MM.1S (cell line): ENCODE results near the gene RBBP5.

Experiments used
- EZH2 ChIP-seq: fragments of 300-600 bp; sonication (generic); optimal IDR thresholded peaks from 2 replicates; pipeline ENCODE3; 2017; ENCODE audit warnings: low read depth, mild to moderate bottlenecking, antibody characterized with exemption, low read length, mixed read lengths
- EZH2phosphoT487 ChIP-seq: fragments of 300-600 bp; sonication (generic); IDR thresholded peaks from 2 replicates; pipeline ENCODE4 v1.6.1; 2018; ENCODE audit warnings: antibody characterized with exemption, low read length
- TF ChIP-seq, protein P1 (sequence below): fragments of 300-600 bp; sonication (generic); IDR thresholded peaks from 2 replicates; pipeline ENCODE4 v1.5.1; 2016; ENCODE audit warnings: antibody characterized with exemption, low read length, mixed read lengths

DNA sequence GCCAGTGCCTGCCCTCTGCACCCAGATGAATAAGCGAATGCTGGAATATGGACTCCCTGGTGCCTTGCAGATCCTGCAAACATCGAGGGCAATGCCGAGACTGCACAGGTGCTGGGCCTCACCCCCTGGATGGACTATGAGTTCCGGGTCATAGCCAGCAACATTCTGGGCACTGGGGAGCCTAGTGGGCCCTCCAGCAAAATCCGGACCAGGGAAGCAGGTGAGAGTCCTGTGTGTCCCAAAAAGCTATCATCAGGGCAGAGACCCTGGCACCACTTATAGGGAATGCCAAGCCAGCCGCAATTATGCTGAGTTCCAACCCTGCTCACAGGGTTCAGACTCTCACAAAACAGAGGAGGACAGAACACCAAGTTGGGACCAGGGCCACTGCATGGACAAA lies 54.7 kb downstream of the RBBP5 start:
- TF ChIP-seq, protein P1, sequence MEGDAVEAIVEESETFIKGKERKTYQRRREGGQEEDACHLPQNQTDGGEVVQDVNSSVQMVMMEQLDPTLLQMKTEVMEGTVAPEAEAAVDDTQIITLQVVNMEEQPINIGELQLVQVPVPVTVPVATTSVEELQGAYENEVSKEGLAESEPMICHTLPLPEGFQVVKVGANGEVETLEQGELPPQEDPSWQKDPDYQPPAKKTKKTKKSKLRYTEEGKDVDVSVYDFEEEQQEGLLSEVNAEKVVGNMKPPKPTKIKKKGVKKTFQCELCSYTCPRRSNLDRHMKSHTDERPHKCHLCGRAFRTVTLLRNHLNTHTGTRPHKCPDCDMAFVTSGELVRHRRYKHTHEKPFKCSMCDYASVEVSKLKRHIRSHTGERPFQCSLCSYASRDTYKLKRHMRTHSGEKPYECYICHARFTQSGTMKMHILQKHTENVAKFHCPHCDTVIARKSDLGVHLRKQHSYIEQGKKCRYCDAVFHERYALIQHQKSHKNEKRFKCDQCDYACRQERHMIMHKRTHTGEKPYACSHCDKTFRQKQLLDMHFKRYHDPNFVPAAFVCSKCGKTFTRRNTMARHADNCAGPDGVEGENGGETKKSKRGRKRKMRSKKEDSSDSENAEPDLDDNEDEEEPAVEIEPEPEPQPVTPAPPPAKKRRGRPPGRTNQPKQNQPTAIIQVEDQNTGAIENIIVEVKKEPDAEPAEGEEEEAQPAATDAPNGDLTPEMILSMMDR = no peak
- TF ChIP-seq EZH2 (no peak), EZH2phosphoT487 (no peak)
